GM20000 (cell line): ENCODE measurements around the gene FSTL4.

Source experiments
- DNase-seq: peaks from one replicate; pipeline ENCODE4 v3.0.0; 2012; ENCODE audit warnings: low spot score
- CTCF ChIP-seq: IDR thresholded peaks from 2 replicates; pipeline ENCODE4 v1.5.1; 2012; ENCODE audit warnings: mild to moderate bottlenecking, control low read depth; ENCODE audit errors: extremely low read depth, missing control alignments

FSTL4 gene

GRCh38 chr5:133337795-133338445 lies 274.4 kb downstream of the FSTL4 start:
- DNase-seq, result no peak
- no peak for TF ChIP-seq CTCF

- DNase-seq, result no peak
Observed at GRCh38 chr5:133336969-133337410, 275.4 kb downstream of the FSTL4 start.

GRCh38 chr5:133336121-133336968 lies 276.0 kb downstream of the FSTL4 start:
- DNase-seq, result no peak
- TF ChIP-seq CTCF, result no peak

More at GRCh38 chr5:133336969-133337410, 275.4 kb downstream of the FSTL4 start:
- no peak for TF ChIP-seq CTCF

- TF ChIP-seq CTCF, result no peak
- DNase-seq, result no peak
Observed at GRCh38 chr5:133334796-133335639, 277.3 kb downstream of the FSTL4 start.

- no peak for TF ChIP-seq CTCF
- DNase-seq, result no peak
Observed at GRCh38 chr5:133333326-133334150, 278.8 kb downstream of the FSTL4 start.

- no peak for TF ChIP-seq CTCF
Observed at GRCh38 chr5:133332439-133333024, 279.8 kb downstream of the FSTL4 start.

More at GRCh38 chr5:133332439-133333024, 279.8 kb downstream of the FSTL4 start:
- no peak for DNase-seq
